ENCODE data around the gene CDH23. TPM values are rescaled to one million over a fixed set of nuclear protein-coding genes. Genes with fewer than 3 reads are reported as not detected.

Gene CDH23
- total RNA-seq, 1 experiment from 2014 or later, result 0.34 TPM

- Mint-ChIP-seq H3K9me3 (ENCODE audit: unreplicated experiment) (no peaks in the 10 kb centered on the region), H3K4me1 (ENCODE audit: low read depth, unreplicated experiment) (no peaks in the 10 kb centered on the region), H3K27ac (ENCODE audit: unreplicated experiment) (no peak overlapping the region), H3K36me3 (ENCODE audit: insufficient read depth, unreplicated experiment) (no peaks in the 10 kb centered on the region), H3K27me3 (ENCODE audit: insufficient read depth, unreplicated experiment) (peaks cover 4% of the 10 kb centered on the region), H3K4me3 (ENCODE audit: unreplicated experiment) (no peak overlapping the region)
- Histone ChIP-seq H3K4me3 (ENCODE audit: low read depth, low read length) (no peak overlapping the region), H3K36me3 (ENCODE audit: control insufficient read depth, insufficient read depth, low read length) (no peaks in the 10 kb centered on the region), H3K27me3 (replicated peaks; ENCODE audit: control insufficient read depth, insufficient read depth, low read length) (no peaks in the 10 kb centered on the region), H3K9me3 (no peaks in the 10 kb centered on the region), H3K4me1 (no peaks in the 10 kb centered on the region)
- DNase-seq, result no peak
- TF ChIP-seq CTCF (IDR thresholded peaks at IDR 0.05; ENCODE audit: insufficient read depth in 1 of 2, low read depth in 1 of 2, low read length in 1 of 2, severe bottlenecking in 1 of 2, unreplicated experiment in 1 of 2), result no peak
- CTCF ChIA-PET, result interaction anchor here (0.6 to 3.8 kb wide), 10 partner anchors 9 to 314 kb away, joined by 3 to 56 read pairs (median 8); partner anchors contain the start of genes CDH23 and VSIR
- POLR2A ChIA-PET, result interaction anchor here (0.7 kb wide), 1 partner anchor 1860 kb away, joined by 3 read pairs; no protein-coding TSS in a partner anchor
- BruUV-seq (replicated peaks), result no TSS peak
- intact Hi-C loops (cut with micrococcal nuclease; ENCODE audit: unreplicated experiment), result loop anchor here (5.0 kb wide), 1 partner anchor 91 kb away; no protein-coding TSS in a partner anchor
These were observed 301.4 kb downstream of the CDH23 start for GRCh38 chr10:71697938-71698709.

- no peaks in the 10 kb centered on the region for H3K4me1 Mint-ChIP-seq (ENCODE audit: low read depth, unreplicated experiment)
- Histone ChIP-seq H3K4me1 (no peaks in the 10 kb centered on the region), H3K4me3 (ENCODE audit: low read depth, low read length) (no peak overlapping the region), H3K9me3 (no peaks in the 10 kb centered on the region), H3K27me3 (replicated peaks; ENCODE audit: control insufficient read depth, insufficient read depth, low read length) (no peaks in the 10 kb centered on the region), H3K36me3 (ENCODE audit: control insufficient read depth, insufficient read depth, low read length) (no peaks in the 10 kb centered on the region)
- ChIA-PET CTCF (interaction anchor here (0.6 to 3.8 kb wide), 9 partner anchors 8 to 315 kb away, joined by 3 to 56 read pairs (median 10); partner anchors contain the start of genes CDH23 and VSIR), POLR2A (no interaction called here)
- no peak overlapping the region for H3K27ac Mint-ChIP-seq (ENCODE audit: unreplicated experiment)
- intact Hi-C loops (cut with micrococcal nuclease; ENCODE audit: unreplicated experiment), result loop anchor here (5.0 kb wide), 1 partner anchor 91 kb away; no protein-coding TSS in a partner anchor
- no peak overlapping the region for H3K4me3 Mint-ChIP-seq (ENCODE audit: unreplicated experiment)
- no peaks in the 10 kb centered on the region for H3K36me3 Mint-ChIP-seq (ENCODE audit: insufficient read depth, unreplicated experiment)
- H3K27me3 Mint-ChIP-seq (ENCODE audit: insufficient read depth, unreplicated experiment), result peaks cover 4% of the 10 kb centered on the region
- BruUV-seq (replicated peaks), result no TSS peak
- TF ChIP-seq CTCF (IDR thresholded peaks at IDR 0.05; ENCODE audit: insufficient read depth in 1 of 2, low read depth in 1 of 2, low read length in 1 of 2, severe bottlenecking in 1 of 2, unreplicated experiment in 1 of 2), result no peak
- no peaks in the 10 kb centered on the region for H3K9me3 Mint-ChIP-seq (ENCODE audit: unreplicated experiment)
- no peak for DNase-seq
These were observed 302.0 kb downstream of the CDH23 start for GRCh38 chr10:71698737-71699136.

GRCh38 chr10:71700731-71701368 lies 304.1 kb downstream of the CDH23 start:
- ChIA-PET POLR2A (no interaction called here), CTCF (interaction anchor here (1.4 kb wide), 1 partner anchor 317 kb away, joined by 3 read pairs; no protein-coding TSS in a partner anchor)
- BruUV-seq (replicated peaks), result no TSS peak
- Histone ChIP-seq H3K9me3 (no peaks in the 10 kb centered on the region), H3K36me3 (ENCODE audit: control insufficient read depth, insufficient read depth, low read length) (no peaks in the 10 kb centered on the region), H3K4me1 (no peaks in the 10 kb centered on the region), H3K27me3 (replicated peaks; ENCODE audit: control insufficient read depth, insufficient read depth, low read length) (no peaks in the 10 kb centered on the region), H3K4me3 (ENCODE audit: low read depth, low read length) (no peak overlapping the region)
- no peaks in the 10 kb centered on the region for H3K9me3 Mint-ChIP-seq (ENCODE audit: unreplicated experiment)
- TF ChIP-seq CTCF (IDR thresholded peaks at IDR 0.05; ENCODE audit: insufficient read depth in 1 of 2, low read depth in 1 of 2, low read length in 1 of 2, severe bottlenecking in 1 of 2, unreplicated experiment in 1 of 2), result no peak
- H3K27me3 Mint-ChIP-seq (ENCODE audit: insufficient read depth, unreplicated experiment), result peaks cover 4% of the 10 kb centered on the region
- H3K27ac Mint-ChIP-seq (ENCODE audit: unreplicated experiment), result no peak overlapping the region
- H3K4me1 Mint-ChIP-seq (ENCODE audit: low read depth, unreplicated experiment), result no peaks in the 10 kb centered on the region
- intact Hi-C loops (cut with micrococcal nuclease; ENCODE audit: unreplicated experiment), result no loop called here
- DNase-seq, result no peak
- no peaks in the 10 kb centered on the region for H3K36me3 Mint-ChIP-seq (ENCODE audit: insufficient read depth, unreplicated experiment)
- no peak overlapping the region for H3K4me3 Mint-ChIP-seq (ENCODE audit: unreplicated experiment)

All from Caco-2 (cell line).